Endodermal cell (in vitro differentiated cells): ENCODE measurements around the gene GPR34. TPM values are rescaled to one million over a fixed set of nuclear protein-coding genes. Genes with fewer than 3 reads are reported as not detected.
A peak's percentile ranks its signal among the peaks of the same experiment; 100 is the strongest.

Source experiments
- DNase-seq: peaks from one replicate; pipeline ENCODE4 v3.0.0-alpha.2; 2017
- H3K27ac ChIP-seq: 2 replicates; pipeline ENCODE4 v1.5.1; 2013; ENCODE audit warnings: mild to moderate bottlenecking, low read depth, low read length, moderate library complexity
- H3K27me3 ChIP-seq: 2 replicates; pipeline ENCODE4 v1.6.1; 2013; ENCODE audit warnings: mild to moderate bottlenecking, low read length, moderate library complexity; ENCODE audit not compliant: insufficient read depth, control insufficient read depth, poor library complexity, severe bottlenecking
- H3K36me3 ChIP-seq: 2 replicates; pipeline ENCODE4 v1.7.0; 2013; ENCODE audit warnings: mild to moderate bottlenecking, low read length, moderate library complexity; ENCODE audit not compliant: control insufficient read depth, insufficient read depth
- H3K4me1 ChIP-seq: one replicate; pipeline ENCODE4 v1.7.0; 2013; ENCODE audit warnings: low read length; ENCODE audit not compliant: control insufficient read depth, insufficient read depth
- H3K4me3 ChIP-seq: 2 replicates; pipeline ENCODE4 v1.5.1; 2013; ENCODE audit warnings: mild to moderate bottlenecking, low read length, moderate library complexity
- H3K9ac ChIP-seq: 2 replicates; pipeline ENCODE4 v1.6.1; 2013; ENCODE audit warnings: mild to moderate bottlenecking, low read length, moderate library complexity; ENCODE audit not compliant: poor library complexity, severe bottlenecking; ENCODE audit errors: extremely low read depth
- H3K9me3 ChIP-seq: 2 replicates; pipeline ENCODE4 v1.6.1; 2013; ENCODE audit warnings: mild to moderate bottlenecking, low read length, moderate library complexity; ENCODE audit not compliant: control insufficient read depth
- H3K27ac Mint-ChIP-seq: 2 replicates; pipeline ENCODE4 v1.8.0; 2020; ENCODE audit warnings: mixed read lengths
- H3K27me3 Mint-ChIP-seq: 2 replicates; pipeline ENCODE4 v1.8.0; 2021; ENCODE audit warnings: mild to moderate bottlenecking, mixed read lengths; ENCODE audit not compliant: insufficient read depth
- H3K36me3 Mint-ChIP-seq: 2 replicates; pipeline ENCODE4 v1.8.0; 2020; ENCODE audit warnings: low read depth, mixed read lengths
- H3K4me1 Mint-ChIP-seq: 2 replicates; pipeline ENCODE4 v1.8.0; 2020; ENCODE audit warnings: mixed read lengths
- H3K4me3 Mint-ChIP-seq: 2 replicates; pipeline ENCODE4 v1.8.0; 2020; ENCODE audit warnings: mild to moderate bottlenecking, moderate library complexity, mixed read lengths
- H3K9me3 Mint-ChIP-seq: 2 replicates; pipeline ENCODE4 v1.8.0; 2020; ENCODE audit warnings: mild to moderate bottlenecking, mixed read lengths
- CTCF ChIP-seq: fragments of 200-600 bp; sonication (generic); conservative IDR thresholded peaks from 2 replicates; pipeline ENCODE4 v1.5.0; 2021; ENCODE audit warnings: antibody characterized with exemption, mild to moderate bottlenecking
- WGBS, 2 experiments: methylation state at CpG; one replicate each; pipeline versions ENCODE4 v1.1.5 to v1.1.7; 2013; ENCODE audit warnings: missing lambda C conversion rate in 2 of 2, mixed read lengths in 1 of 2; ENCODE audit not compliant: insufficient coverage in 1 of 2, insufficient read length in 1 of 2; 5-methylcytosine and 5-hydroxymethylcytosine counted together
- total RNA-seq, 2 donors: library from RNA; stranded (reverse); fragmentation: NEBNext Ultra II Directional in 1 of 2; extraction: Animal tissue kit (Norgen Biotek cat#: 25700) in 1 of 2; gene quantifications; 2 replicates in 1 of 2; 3 replicates in 1 of 2; pipeline ENCODE4 v1.2.1, GENCODE V29; 2021

The GPR34 gene
- total RNA-seq, 2 donors from 2014 or later = not detected

GRCh38 chrX:41720125-41720779 is 31.5 kb downstream of the GPR34 start:
- Mint-ChIP-seq H3K9me3 (peaks cover 64% of the 10 kb centered on the region), H3K27me3 (no peaks in the 10 kb centered on the region), H3K27ac (no peak overlapping the region), H3K36me3 (peaks cover 26% of the 10 kb centered on the region), H3K4me3 (no peak overlapping the region), H3K4me1 (peaks cover 5% of the 10 kb centered on the region)
- Histone ChIP-seq H3K9ac (no peak overlapping the region), H3K36me3 (peaks cover 6% of the 10 kb centered on the region), H3K27me3 (no peaks in the 10 kb centered on the region), H3K9me3 (peaks cover 42% of the 10 kb centered on the region), H3K4me1 (no peaks in the 10 kb centered on the region), H3K27ac (no peak overlapping the region), H3K4me3 (no peak overlapping the region)
- WGBS, 2 experiments = 92% methylated on average over 3 of the region's 3 CpGs; no CpG with 5 or more reads in 1 of the 2 experiments
- no peak for TF ChIP-seq CTCF
- peak; percentile 63 for DNase-seq

GRCh38 chrX:41721590-41721989 is 32.8 kb downstream of the GPR34 start:
- TF ChIP-seq CTCF = no peak
- Mint-ChIP-seq H3K4me3 (no peak overlapping the region), H3K9me3 (peaks cover 53% of the 10 kb centered on the region), H3K4me1 (peaks cover 5% of the 10 kb centered on the region), H3K27me3 (no peaks in the 10 kb centered on the region), H3K36me3 (peaks cover 26% of the 10 kb centered on the region), H3K27ac (no peak overlapping the region)
- peaks cover 42% of the 10 kb centered on the region for H3K9me3 ChIP-seq
- H3K36me3 ChIP-seq = peaks cover 6% of the 10 kb centered on the region
- no peak overlapping the region for H3K9ac ChIP-seq
- 86 to 100% methylated on average over 1 of the region's 1 CpG for WGBS, 2 experiments
- DNase-seq = no peak
- no peak overlapping the region for H3K4me3 ChIP-seq
- H3K4me1 ChIP-seq = no peaks in the 10 kb centered on the region
- no peaks in the 10 kb centered on the region for H3K27me3 ChIP-seq
- no peak overlapping the region for H3K27ac ChIP-seq

GRCh38 chrX:41722214-41722613 is 33.4 kb downstream of the GPR34 start:
- Mint-ChIP-seq H3K36me3 (peaks cover 20% of the 10 kb centered on the region), H3K9me3 (peaks cover 47% of the 10 kb centered on the region), H3K27ac (no peak overlapping the region), H3K4me1 (peaks cover 5% of the 10 kb centered on the region), H3K27me3 (no peaks in the 10 kb centered on the region), H3K4me3 (no peak overlapping the region)
- no peak overlapping the region for H3K27ac ChIP-seq
- H3K9me3 ChIP-seq = peaks cover 36% of the 10 kb centered on the region
- H3K4me1 ChIP-seq = no peaks in the 10 kb centered on the region
- H3K9ac ChIP-seq = no peak overlapping the region
- H3K27me3 ChIP-seq = no peaks in the 10 kb centered on the region
- peaks cover 6% of the 10 kb centered on the region for H3K36me3 ChIP-seq
- TF ChIP-seq CTCF = no peak
- no peak for DNase-seq
- 89 to 90% methylated on average over 1 to 3 of the region's 3 CpGs for WGBS, 2 experiments
- no peak overlapping the region for H3K4me3 ChIP-seq
